ENCODE data around the gene SLC2A9. TPM values are rescaled to one million over a fixed set of nuclear protein-coding genes. Genes with fewer than 3 reads are reported as not detected.
A peak's percentile ranks its signal among the peaks of the same experiment; 100 is the strongest.

SLC2A9 gene
- polyA plus RNA-seq, 2 of the 4 experiments (the other 2 are of a cell fraction): 0.62 to 0.70 TPM

DNA sequence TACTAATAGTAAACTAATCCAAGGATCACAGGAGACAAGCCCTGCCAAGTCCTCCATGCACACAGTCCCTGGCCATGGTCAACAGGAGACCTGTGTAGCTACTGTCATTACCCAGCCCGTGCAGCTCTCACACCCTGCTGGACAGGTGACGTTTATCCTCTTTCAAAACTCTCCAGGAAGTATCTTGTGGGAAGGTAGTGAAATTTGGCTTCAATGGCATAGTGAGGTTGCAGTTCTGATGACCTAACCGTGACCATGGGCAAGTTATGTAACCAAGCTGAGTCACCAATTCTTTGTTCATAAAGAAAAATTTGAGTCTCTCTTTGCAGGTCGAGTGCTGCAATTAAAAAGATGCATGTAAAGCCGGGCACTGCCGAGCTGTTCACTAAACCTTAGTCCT is 11.3 kb upstream of the SLC2A9 start (continued):
- peak; percentile 47; the same call in 1 of the 2 replicates for TF ChIP-seq FOSL2 (IDR thresholded peaks at IDR 0.05)
- peak; percentile 55 for TF ChIP-seq FOSL2 (CRISPR knock-in tag; IDR thresholded peaks at IDR 0.05)
- no peak for TF ChIP-seq RARB (CRISPR knock-in tag; IDR thresholded peaks at IDR 0.05)

DNA sequence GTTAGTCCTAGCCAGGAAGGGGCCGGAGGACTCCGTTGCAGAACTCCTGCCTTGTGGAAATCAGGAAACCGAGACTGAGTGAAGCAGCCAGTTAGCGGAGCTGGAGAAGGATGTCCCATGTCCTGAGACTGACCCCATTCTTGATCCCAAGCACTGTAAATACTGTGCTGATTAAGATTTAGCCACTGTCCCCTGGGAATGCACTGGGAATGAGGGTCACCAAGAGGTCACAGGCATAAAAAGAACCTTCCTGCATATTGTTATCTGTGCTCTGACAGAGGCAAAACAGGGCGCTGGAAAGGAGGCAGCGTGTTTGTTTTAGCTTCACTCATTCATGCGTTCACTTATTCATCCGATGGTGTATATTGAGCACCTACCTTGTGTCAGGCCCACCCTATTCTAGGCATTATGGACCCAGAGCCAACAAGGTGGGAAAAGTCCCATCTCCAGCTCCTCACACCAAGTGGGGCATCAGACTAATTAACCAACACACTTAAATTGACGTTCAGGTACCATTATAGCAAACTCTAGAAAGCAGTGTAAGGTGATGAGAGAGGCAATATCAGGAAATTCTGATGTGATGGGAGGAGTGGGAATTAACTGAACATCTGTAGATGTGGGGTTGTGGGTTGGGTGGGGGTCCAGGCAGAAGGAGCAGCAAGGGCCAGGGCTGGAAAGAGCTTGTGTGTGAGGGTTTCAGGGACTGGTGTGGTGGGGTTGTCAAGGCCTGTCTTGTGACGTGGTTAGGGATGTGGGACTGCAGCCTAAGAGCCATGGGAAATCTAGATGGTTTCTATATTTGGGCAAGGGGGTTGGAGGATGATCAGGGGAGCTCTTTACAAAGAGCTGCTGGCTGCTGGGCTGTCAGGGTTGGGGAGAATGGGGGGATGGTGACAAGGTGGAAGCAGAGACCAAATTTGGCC is 10.6 kb upstream of the SLC2A9 start:
- 93% methylated on average over 10 of the region's 10 CpGs for WGBS (ENCODE audit: missing lambda C conversion rate)
- POLR2A ChIA-PET: interaction anchor here (1.1 kb wide), 1 partner anchor 85 kb away, joined by 3 read pairs; the partner anchor contains the start of gene WDR1
- no peak overlapping the region for H3K4me3 ChIP-seq
- CTCF ChIA-PET: interaction anchor here (1.0 to 1.4 kb wide), 4 partner anchors 13 to 268 kb away, joined by 3 to 5 read pairs (median 4); no protein-coding TSS in a partner anchor
- H3K4me1 ChIP-seq: peaks cover 38% of the 10 kb centered on the region
- H3K27ac ChIP-seq: peak overlapping the region; percentile 45 to 81; a peak in 5 of 6 replicates
- no peak for FAIRE-seq
- TF ChIP-seq HOXB13 (CRISPR knock-in tag; IDR thresholded peaks at IDR 0.05; ENCODE audit: low read depth) (no peak), FOSL2 (IDR thresholded peaks at IDR 0.05) (no peak), FOSL2 (CRISPR knock-in tag; IDR thresholded peaks at IDR 0.05) (no peak), SMC3 (IDR thresholded peaks at IDR 0.05) (no peak), CBX8 (IDR thresholded peaks at IDR 0.05) (no peak), POLR2A (IDR thresholded peaks at IDR 0.05; ENCODE audit: low read length) (no peak), HEYL (CRISPR knock-in tag; IDR thresholded peaks at IDR 0.05) (no peak), RCOR1 (IDR thresholded peaks at IDR 0.05; ENCODE audit: low read depth, low read length) (no peak), MAFK (IDR thresholded peaks at IDR 0.05; ENCODE audit: partially characterized antibody) (no peak), RARB (CRISPR knock-in tag; IDR thresholded peaks at IDR 0.05) (no peak), BHLHE40 (IDR thresholded peaks at IDR 0.05; ENCODE audit: low read depth, low read length) (no peak), CHD4 (IDR thresholded peaks at IDR 0.05; ENCODE audit: borderline replicate concordance) (no peak), EHF (CRISPR knock-in tag; IDR thresholded peaks at IDR 0.05) (no peak), POLR2AphosphoS2 (conservative IDR thresholded peaks at IDR 0.05; ENCODE audit: low read length) (no peak), EP300 (IDR thresholded peaks at IDR 0.05) (no peak)
- TF ChIP-seq, protein P1, sequence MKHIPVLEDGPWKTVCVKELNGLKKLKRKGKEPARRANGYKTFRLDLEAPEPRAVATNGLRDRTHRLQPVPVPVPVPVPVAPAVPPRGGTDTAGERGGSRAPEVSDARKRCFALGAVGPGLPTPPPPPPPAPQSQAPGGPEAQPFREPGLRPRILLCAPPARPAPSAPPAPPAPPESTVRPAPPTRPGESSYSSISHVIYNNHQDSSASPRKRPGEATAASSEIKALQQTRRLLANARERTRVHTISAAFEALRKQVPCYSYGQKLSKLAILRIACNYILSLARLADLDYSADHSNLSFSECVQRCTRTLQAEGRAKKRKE (CRISPR knock-in tag; IDR thresholded peaks at IDR 0.05; ENCODE audit: low read depth): no peak
- ATAC-seq: no peak
- no peaks in the 10 kb centered on the region for H3K9me3 ChIP-seq
- peak overlapping the region; percentile 85 for H3K4me2 ChIP-seq
- DNase-seq (ENCODE audit: low read depth in 1 of 2, low spot score in 1 of 2): no peak

DNA sequence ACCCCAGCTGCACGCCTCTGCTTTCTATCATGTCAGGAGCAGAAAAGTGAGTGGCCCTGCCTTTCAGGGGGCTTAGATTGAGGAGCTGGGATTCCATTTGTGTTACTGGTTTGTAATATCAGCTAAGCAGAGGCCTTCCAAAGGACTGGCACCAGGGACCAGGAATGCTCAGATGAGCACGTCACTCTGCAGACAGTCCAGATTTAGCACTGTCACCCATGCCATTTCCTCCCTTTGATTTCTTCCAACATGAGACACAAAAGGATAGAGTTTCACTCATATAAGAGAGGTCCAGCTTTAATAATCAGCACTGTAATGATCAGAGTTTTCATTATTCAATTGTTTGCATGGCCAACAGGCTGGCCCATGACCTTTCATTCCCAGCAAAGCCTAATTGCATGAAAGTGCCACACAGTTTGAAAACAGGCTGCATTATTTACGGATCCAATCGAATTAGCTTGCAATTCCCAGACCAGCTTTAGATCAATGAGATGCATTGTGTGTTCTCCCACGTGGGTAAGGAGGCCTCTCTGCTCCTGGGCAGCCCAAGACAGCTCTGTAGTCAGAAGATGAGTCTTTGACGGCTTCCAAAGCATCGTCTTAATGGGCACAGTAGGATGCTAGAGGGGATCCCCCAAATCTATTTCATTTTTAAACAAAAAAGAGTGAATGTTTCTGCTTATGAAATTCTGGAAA is 9.8 kb upstream of the SLC2A9 start:
- Histone ChIP-seq H3K4me2 (no peak overlapping the region), H3K27ac (peak overlapping the region in 1 of 2 experiments; percentile 81; a peak in 3 of 6 replicates), H3K4me3 (no peak overlapping the region), H3K9me3 (no peaks in the 10 kb centered on the region), H3K4me1 (peaks cover 38% of the 10 kb centered on the region)
- ChIA-PET CTCF (interaction anchor here (0.7 to 1.4 kb wide), 6 partner anchors 12 to 268 kb away, joined by 3 to 4 read pairs (median 3); no protein-coding TSS in a partner anchor), POLR2A (no interaction called here)
- WGBS (ENCODE audit: missing lambda C conversion rate): 79% methylated on average over 7 of the region's 7 CpGs
- TF ChIP-seq EHMT2 (IDR thresholded peaks at IDR 0.05; ENCODE audit: low read depth): no peak
- TF ChIP-seq, protein P2, sequence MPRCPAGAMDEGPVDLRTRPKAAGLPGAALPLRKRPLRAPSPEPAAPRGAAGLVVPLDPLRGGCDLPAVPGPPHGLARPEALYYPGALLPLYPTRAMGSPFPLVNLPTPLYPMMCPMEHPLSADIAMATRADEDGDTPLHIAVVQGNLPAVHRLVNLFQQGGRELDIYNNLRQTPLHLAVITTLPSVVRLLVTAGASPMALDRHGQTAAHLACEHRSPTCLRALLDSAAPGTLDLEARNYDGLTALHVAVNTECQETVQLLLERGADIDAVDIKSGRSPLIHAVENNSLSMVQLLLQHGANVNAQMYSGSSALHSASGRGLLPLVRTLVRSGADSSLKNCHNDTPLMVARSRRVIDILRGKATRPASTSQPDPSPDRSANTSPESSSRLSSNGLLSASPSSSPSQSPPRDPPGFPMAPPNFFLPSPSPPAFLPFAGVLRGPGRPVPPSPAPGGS (IDR thresholded peaks at IDR 0.05): no peak
- TF ChIP-seq CHD4 (IDR thresholded peaks at IDR 0.05; ENCODE audit: borderline replicate concordance): no peak
- TF ChIP-seq, protein P3, sequence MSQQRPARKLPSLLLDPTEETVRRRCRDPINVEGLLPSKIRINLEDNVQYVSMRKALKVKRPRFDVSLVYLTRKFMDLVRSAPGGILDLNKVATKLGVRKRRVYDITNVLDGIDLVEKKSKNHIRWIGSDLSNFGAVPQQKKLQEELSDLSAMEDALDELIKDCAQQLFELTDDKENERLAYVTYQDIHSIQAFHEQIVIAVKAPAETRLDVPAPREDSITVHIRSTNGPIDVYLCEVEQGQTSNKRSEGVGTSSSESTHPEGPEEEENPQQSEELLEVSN (IDR thresholded peaks at IDR 0.05; ENCODE audit: borderline replicate concordance, low read depth): no peak
- TF ChIP-seq MAZ (IDR thresholded peaks at IDR 0.05; ENCODE audit: borderline replicate concordance, low read depth, low read length): no peak
- TF ChIP-seq JUN (IDR thresholded peaks at IDR 0.05): no peak
- no peak for TF ChIP-seq HOXB5 (CRISPR knock-in tag; IDR thresholded peaks at IDR 0.05)
- no peak for TF ChIP-seq PHF8 (IDR thresholded peaks at IDR 0.05; ENCODE audit: borderline replicate concordance, low read depth)
- ATAC-seq: no peak
- DNase-seq (ENCODE audit: low read depth in 1 of 2, low spot score in 1 of 2): no peak
- no peak for FAIRE-seq

Measured in A549 (cell line).